Ishikawa (cell line): ENCODE results near the gene SBF2.

ENCODE experiments used
- CEBPB ChIP-seq: IDR thresholded peaks from 2 replicates; pipeline ENCODE4 v1.6.1; 2012
- CREB1 ChIP-seq: IDR thresholded peaks from 2 replicates; pipeline ENCODE4 v1.6.1; 2012; ENCODE audit warnings: low read depth
- EGR1 ChIP-seq: IDR thresholded peaks from 2 replicates; pipeline ENCODE4 v1.6.1; 2012
- EP300 ChIP-seq: IDR thresholded peaks from 2 replicates; pipeline ENCODE4 v1.6.1; 2012; ENCODE audit warnings: borderline replicate concordance
- FOXM1 ChIP-seq: IDR thresholded peaks from 2 replicates; pipeline ENCODE4 v1.6.1; 2012; ENCODE audit warnings: low read depth, borderline replicate concordance
- NFIC ChIP-seq: IDR thresholded peaks from 2 replicates; pipeline ENCODE4 v1.6.1; 2012
- RAD21 ChIP-seq: IDR thresholded peaks from 2 replicates; pipeline ENCODE4 v1.6.1; 2012; ENCODE audit warnings: low read depth
- TAF1 ChIP-seq: IDR thresholded peaks from 2 replicates; pipeline ENCODE4 v1.6.1; 2012; ENCODE audit warnings: low read depth, mild to moderate bottlenecking
- TCF12 ChIP-seq: IDR thresholded peaks from 2 replicates; pipeline ENCODE4 v1.6.1; 2012; ENCODE audit warnings: low read depth
- TEAD4 ChIP-seq: IDR thresholded peaks from 2 replicates; pipeline ENCODE4 v1.6.1; 2012
- YY1 ChIP-seq: IDR thresholded peaks from 2 replicates; pipeline ENCODE4 v1.6.1; 2012; ENCODE audit warnings: low read depth
- ZBTB7A ChIP-seq: IDR thresholded peaks from 2 replicates; pipeline ENCODE4 v1.6.1; 2012; ENCODE audit warnings: low read depth
- TF ChIP-seq, protein P1 (sequence below): IDR thresholded peaks from 2 replicates; pipeline ENCODE4 v1.6.1; 2012; ENCODE audit warnings: low read depth, mild to moderate bottlenecking
- TF ChIP-seq, protein P2 (sequence below): IDR thresholded peaks from 2 replicates; pipeline ENCODE4 v1.6.1; 2012
- TF ChIP-seq, protein P3 (sequence below): IDR thresholded peaks from 2 replicates; pipeline ENCODE4 v1.6.1; 2012

The SBF2 gene

DNA sequence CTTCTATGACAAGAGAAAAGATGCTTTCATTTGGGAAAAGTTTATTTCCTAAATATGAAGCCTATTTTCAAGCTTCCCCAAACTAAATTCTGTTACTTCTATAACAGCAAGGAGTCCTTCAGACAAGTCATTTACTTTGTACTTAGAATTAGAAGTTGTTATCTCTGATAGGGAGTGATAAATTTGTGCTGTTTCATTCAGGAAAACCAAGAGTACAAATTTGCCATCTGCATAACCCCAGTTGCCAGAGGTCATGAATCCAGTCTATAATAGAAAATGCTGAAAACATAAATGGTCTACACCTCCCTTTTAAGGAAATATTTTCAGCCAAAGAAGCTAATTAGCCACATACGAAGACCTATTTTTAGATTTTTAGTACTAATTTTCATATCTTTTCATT, 61.3 kb downstream of the SBF2 start:
- TF ChIP-seq TEAD4: no peak
- TF ChIP-seq, protein P1, sequence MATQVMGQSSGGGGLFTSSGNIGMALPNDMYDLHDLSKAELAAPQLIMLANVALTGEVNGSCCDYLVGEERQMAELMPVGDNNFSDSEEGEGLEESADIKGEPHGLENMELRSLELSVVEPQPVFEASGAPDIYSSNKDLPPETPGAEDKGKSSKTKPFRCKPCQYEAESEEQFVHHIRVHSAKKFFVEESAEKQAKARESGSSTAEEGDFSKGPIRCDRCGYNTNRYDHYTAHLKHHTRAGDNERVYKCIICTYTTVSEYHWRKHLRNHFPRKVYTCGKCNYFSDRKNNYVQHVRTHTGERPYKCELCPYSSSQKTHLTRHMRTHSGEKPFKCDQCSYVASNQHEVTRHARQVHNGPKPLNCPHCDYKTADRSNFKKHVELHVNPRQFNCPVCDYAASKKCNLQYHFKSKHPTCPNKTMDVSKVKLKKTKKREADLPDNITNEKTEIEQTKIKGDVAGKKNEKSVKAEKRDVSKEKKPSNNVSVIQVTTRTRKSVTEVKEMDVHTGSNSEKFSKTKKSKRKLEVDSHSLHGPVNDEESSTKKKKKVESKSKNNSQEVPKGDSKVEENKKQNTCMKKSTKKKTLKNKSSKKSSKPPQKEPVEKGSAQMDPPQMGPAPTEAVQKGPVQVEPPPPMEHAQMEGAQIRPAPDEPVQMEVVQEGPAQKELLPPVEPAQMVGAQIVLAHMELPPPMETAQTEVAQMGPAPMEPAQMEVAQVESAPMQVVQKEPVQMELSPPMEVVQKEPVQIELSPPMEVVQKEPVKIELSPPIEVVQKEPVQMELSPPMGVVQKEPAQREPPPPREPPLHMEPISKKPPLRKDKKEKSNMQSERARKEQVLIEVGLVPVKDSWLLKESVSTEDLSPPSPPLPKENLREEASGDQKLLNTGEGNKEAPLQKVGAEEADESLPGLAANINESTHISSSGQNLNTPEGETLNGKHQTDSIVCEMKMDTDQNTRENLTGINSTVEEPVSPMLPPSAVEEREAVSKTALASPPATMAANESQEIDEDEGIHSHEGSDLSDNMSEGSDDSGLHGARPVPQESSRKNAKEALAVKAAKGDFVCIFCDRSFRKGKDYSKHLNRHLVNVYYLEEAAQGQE: no peak
- no peak for TF ChIP-seq ZBTB7A
- TF ChIP-seq, protein P2, sequence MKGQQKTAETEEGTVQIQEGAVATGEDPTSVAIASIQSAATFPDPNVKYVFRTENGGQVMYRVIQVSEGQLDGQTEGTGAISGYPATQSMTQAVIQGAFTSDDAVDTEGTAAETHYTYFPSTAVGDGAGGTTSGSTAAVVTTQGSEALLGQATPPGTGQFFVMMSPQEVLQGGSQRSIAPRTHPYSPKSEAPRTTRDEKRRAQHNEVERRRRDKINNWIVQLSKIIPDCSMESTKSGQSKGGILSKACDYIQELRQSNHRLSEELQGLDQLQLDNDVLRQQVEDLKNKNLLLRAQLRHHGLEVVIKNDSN: no peak
- TF ChIP-seq NFIC: no peak
- no peak for TF ChIP-seq CEBPB

DNA sequence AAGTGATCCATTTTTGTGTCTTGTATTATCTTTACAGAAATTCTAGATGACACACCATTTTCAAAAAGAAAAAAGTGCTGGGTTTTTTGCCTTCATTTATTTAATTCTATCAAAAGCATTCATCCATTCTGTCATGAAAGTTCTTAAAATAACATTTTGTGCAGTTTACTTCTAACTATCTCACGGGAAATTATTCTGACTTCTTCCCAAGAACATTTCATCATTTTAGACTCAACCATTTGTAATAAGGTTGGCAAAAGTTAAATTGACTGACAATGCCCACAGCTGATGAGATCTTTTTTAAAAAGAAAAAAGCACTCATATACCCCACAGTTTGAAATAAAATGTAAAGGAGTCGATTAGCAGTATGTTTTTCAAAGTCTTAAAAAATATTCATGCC, 68.5 kb downstream of the SBF2 start:
- TF ChIP-seq FOXM1 (no peak), NFIC (no peak), TEAD4 (no peak), CEBPB (no peak), TCF12 (no peak), YY1 (no peak), ZBTB7A (no peak)
- TF ChIP-seq, protein P2: no peak

DNA sequence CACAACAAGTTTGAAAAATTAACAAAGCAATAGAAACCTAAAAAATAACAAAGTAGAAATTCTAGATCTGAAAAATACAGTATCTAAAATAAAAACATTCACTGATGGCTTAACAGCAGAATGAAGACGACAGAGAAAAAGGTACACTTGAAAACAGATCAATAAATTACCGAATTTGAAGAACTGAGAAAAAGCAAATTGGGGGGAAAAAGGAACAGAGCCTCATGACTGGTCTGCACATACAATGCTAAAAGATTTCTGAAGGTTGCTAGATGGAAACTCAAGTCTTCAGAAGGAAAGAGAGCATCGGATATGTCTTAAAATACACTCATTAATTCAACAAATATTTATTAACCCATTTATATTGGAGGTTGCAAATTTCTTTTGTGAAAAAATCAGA, 71.6 kb downstream of the SBF2 start:
- TF ChIP-seq ZBTB7A: no peak
- TF ChIP-seq TCF12: no peak
- TF ChIP-seq YY1: no peak
- no peak for TF ChIP-seq RAD21
- TF ChIP-seq CREB1: no peak
- TF ChIP-seq TAF1: no peak
- no peak for TF ChIP-seq FOXM1
- TF ChIP-seq, protein P3, sequence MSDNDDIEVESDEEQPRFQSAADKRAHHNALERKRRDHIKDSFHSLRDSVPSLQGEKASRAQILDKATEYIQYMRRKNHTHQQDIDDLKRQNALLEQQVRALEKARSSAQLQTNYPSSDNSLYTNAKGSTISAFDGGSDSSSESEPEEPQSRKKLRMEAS: no peak
- TF ChIP-seq, protein P2: no peak
- TF ChIP-seq EP300: no peak
- no peak for TF ChIP-seq TEAD4
- no peak for TF ChIP-seq EGR1
- TF ChIP-seq, protein P1: no peak
- TF ChIP-seq CEBPB: no peak
- no peak for TF ChIP-seq NFIC

DNA sequence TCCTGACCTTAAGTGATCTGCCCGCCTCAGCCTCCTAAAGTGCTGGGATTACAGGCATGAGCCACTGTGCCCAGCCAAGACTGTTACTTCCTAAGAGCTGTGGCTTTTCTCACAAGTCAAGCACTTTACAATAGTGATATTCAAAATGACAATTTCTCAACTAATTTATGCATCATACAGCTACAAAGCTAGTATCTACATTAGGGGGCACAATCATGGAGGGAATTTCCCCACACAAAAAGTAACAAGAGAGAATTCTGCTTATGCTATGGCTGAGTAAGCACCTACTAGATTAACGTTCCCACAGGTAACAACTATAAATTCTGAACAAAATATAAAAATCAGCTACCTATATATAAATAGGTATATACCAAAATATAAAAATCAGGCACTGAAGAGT, 72.7 kb downstream of the SBF2 start:
- TF ChIP-seq, protein P3: no peak
- no peak for TF ChIP-seq CEBPB
- TF ChIP-seq EP300: no peak
- no peak for TF ChIP-seq TEAD4
- TF ChIP-seq, protein P1: no peak
- TF ChIP-seq, protein P2: no peak
- TF ChIP-seq NFIC: no peak
- no peak for TF ChIP-seq YY1
- no peak for TF ChIP-seq TAF1
- TF ChIP-seq CREB1: no peak
- TF ChIP-seq FOXM1: no peak
- TF ChIP-seq TCF12: no peak
- no peak for TF ChIP-seq ZBTB7A
- no peak for TF ChIP-seq EGR1
